ENCODE results near the gene IFI27L1.
A peak's percentile ranks its signal among the peaks of the same experiment; 100 is the strongest.

Gene IFI27L1

GRCh38 chr14:94081386-94081820 is 293 bp downstream of the IFI27L1 start:
- DNase-seq = no peak

DNA sequence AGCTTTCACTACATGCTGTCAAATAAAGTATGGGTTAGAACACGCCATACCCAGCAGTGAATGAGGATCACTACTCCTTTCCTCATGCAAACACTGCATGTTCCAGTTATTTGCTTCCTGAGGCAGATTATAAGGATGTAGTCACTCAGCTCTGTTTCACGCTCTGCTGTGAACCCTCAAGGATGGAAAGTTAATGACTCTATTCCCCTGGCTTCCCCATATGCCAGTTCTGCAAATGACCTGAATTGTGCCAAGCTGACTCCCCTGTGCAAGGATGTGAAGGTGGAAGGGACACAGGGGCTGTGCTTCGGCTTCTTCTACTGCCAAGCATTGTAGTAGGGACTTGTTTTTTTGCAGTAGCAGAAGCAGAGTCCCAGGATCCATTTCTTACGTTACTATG is 6.8 kb downstream of the IFI27L1 start:
- no peak for DNase-seq

GRCh38 chr14:94088516-94088915 is 7.4 kb downstream of the IFI27L1 start:
- peak; percentile 14 for DNase-seq

DNA sequence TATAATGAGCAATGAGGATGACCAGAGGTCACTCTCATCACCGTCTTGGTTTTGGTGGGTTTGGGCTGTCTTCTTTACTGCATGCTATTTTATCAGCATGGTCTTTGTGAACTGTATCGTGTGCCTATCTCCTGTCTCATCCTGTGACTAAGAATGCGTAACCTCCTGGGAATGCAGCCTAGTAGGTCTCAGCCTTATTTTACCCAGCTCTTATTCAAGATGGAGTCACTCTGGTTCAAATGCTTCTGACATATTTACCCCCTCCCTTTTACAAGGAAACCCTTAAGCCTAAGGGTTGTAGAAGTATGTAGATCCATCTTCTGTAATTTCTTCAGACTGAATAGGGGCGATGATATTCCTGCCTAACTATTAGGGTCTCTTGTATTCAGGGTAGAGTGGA is 8.4 kb downstream of the IFI27L1 start:
- DNase-seq = no peak

GRCh38 chr14:94093418-94093817 is 12.3 kb downstream of the IFI27L1 start:
- no peak for DNase-seq

DNA sequence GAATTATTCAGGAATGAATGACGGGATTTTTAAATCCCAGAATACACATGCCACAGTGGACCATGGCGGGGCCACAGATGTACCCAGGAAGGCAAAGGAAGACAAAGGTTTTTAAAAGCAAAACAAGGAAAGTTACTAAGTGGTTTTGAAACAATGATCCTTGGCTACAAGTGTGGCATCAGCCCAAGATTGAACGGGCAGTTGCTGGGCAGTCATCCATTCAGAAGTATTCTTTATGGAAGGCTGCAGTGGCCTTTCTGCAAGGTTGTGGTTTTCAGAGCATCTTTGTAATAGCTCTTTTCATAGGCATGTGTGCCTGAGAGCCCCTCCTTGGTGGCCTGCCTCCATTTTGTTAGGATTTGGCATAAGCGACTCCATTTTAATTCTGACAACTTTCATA is 16.0 kb downstream of the IFI27L1 start:
- peak; percentile 58 for DNase-seq

DNA sequence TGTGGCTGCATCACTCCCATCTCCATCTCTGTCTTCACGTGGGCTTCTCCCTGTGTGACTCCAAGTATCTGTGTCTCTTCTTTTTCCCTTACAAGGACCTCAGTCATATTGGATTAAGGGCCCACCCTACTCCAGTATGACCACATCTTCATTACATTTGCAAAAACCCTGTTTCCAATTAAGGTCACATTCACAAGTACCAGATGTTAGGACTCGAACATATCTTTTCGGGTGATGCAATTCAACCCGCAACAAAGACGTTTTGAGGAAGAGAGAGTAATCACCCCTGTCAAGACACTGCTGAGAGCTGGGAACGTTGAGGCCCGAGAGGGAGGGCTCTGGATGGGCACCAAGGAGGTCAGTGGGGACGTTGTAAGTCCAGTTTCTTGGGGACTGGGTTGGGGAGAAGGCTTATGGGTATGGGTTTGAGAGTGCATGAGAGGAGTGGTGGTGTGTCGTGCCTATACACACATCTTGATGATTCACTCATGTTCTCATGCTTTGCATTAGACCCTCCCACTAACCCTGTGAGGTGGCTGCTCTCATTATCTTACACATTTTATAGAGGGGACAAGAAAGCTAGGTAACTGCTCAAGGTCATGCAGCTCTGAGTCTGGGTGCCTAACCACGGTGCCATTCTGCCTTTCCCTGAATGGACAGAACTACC is 17.3 kb downstream of the IFI27L1 start:
- DNase-seq = no peak

DNA sequence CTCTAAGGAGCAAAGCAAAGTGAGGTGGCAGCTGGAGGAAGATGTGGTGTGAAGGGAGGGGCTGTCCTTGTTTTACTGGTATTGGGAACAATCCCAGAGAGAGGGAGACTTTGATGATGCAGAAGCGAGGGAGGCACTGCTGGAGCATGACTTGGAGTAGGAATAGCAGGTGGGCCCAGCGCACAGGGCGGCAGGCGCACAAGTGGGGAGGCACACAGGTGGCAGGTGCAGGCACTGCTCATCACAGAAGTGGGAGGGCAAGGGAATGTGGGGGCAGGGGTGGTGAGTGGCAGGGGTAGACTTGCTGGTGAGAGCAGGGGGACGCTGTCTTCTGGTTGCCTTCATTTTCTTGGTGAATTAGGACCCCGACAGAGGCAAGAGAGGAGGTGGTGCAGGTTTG is 17.9 kb downstream of the IFI27L1 start:
- DNase-seq = no peak

- DNase-seq = peak; percentile 29
These were observed 19.7 kb downstream of the IFI27L1 start for GRCh38 chr14:94100847-94101246.

- DNase-seq = no peak
These were observed 20.6 kb downstream of the IFI27L1 start for GRCh38 chr14:94101748-94102147.

DNA sequence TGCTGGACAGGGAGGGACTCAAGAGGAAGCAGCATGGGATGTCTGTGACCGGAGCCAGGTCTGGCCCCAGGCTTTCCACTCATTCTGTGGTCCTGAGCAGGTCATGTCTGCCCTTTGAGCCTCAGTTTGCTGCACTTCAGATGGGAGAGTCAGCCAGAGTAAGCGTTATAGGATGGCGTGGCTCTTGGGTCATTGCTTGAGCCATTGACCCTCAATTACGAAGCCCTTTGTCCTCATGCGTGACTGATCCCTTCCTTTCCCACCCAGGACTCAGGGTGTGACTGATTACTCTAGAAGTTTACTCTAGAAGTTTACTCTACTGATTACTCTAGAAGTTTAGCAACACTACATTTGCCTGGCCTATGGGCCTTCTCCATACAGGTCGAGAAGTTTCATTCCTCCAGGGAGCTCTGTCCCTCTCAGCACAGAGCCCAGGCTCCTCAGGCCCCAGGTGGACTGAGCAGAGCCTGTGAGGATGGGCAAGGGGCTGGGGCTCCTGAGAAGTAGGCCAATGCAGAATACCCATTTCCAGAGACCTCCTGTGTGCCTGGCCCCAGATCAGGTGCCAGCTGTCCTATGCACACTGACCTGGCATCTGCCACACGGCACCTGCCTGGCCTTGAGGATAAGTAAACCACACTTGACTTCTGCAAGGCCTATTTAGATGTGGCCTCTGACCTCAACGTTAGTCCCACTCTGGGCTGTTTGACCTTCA is 21.8 kb downstream of the IFI27L1 start:
- DNase-seq = no peak

DNA sequence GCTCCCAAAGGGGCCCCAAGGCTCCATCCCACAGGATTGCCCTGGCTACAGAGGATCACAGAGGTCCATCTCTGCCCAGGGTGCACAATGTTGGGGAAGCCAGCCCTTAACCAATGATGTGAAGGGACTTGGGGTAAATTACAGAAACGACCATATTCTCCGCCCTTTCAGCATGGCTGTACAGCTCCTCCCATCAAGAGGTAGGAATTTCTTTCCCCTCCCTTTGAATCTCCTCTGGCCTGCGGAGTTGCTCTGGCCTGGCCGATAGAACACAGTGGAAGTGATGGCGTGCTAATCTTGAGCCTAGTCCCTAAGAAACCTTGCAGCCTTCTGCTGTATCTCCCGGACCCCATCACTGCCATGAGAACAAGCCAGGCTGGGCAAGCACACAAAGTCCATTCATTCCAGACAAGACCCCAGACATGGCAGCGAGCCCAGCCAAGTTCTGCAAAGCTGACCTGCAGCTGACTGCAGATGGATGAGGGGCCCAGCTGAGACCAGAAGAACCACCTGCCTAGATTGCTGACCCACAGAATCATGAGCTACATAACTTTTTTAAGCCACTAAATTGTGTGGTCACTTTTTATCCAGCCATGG is 22.5 kb downstream of the IFI27L1 start:
- no peak for DNase-seq

DNA sequence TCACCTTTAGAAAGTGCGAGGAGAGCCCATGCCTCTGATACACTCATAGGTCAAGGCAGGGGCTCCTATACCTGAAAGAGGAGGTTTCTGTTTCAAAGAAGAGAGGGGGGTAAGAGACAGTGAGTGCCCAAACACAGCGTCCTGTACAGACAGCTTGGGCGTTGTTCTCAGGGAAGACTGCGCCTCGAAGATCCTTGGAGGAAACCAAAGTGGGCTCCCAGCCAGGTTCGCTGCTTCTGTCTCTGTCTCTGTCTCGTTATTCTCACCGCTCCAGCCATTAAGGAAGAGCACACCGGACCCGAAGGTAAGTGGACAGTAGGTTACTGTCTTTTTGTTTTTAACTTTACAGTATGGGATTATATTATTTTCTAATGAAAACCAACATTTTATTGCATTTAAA is 23.6 kb downstream of the IFI27L1 start:
- no peak for DNase-seq

- DNase-seq = no peak
These were observed 28.8 kb downstream of the IFI27L1 start for GRCh38 chr14:94109915-94110250.

GRCh38 chr14:94110552-94111181 is 29.6 kb downstream of the IFI27L1 start, which contains the start of gene IFI27:
Gene IFI27 (plus strand): TSS chr14:94110736.
- no peak for DNase-seq

DNA sequence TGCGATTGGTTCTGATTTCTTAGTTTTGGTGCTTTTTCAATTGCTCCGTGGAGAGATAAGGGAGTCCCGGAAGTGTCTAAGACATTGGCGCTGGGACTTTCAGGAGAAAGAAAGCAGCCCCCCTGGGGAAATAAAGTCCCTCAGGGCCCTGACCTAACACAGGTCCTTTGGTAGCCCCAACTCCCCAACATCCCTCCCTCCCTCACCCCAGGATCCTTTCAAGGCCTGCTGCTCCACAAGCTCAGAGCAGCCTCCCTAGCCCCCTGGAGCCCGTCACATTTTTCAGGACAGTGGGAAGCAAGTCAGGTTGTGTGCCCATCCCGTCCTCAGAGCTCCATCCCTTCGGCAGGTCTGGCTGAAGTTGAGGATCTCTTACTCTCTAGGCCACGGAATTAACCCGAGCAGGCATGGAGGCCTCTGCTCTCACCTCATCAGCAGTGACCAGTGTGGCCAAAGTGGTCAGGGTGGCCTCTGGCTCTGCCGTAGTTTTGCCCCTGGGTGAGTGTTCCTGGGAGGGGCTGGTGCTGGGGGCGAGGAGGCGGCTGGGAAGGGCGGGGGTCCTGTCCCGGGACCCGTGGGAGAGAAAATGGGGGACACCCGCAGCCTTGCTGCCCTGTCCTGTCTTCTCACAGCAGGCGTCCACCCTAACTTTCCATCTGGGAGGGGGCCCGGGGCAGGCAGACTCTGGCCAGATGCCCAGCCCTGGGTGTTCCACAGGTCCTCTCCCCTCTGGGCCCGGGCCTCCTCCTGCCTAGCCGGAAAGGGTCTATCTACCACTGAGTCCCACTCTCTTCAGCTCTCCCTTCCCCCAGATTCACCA is 30.4 kb downstream of the IFI27L1 start:
- no peak for DNase-seq

DNA sequence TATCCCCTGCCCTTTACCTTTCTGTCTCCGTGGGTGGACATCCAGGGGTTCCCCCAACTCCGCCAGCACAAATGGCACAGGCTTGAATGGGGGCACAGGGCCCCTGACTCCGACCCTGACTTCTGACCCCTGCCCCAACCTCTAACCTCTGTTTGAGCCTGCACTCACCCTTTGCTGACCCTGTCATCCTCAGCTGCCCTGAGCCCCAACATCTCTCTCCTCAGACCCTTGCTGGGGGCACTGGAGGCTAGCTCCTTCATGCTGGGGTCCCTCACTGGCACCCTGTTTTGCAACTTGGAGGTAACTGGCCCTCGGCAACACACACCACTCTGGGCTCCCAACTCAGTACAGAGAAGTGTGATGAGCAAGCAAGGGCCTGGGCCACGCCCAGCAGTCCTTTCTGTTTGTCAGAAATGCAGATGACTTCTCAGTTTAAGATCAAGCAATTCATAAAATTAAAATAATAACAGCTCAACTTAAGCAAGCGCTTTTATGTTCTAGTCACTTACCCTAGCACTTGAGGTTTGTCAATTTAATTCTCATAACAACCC is 31.5 kb downstream of the IFI27L1 start:
- no peak for DNase-seq

- DNase-seq = no peak
These were observed 32.0 kb downstream of the IFI27L1 start for GRCh38 chr14:94113073-94113472.

DNA sequence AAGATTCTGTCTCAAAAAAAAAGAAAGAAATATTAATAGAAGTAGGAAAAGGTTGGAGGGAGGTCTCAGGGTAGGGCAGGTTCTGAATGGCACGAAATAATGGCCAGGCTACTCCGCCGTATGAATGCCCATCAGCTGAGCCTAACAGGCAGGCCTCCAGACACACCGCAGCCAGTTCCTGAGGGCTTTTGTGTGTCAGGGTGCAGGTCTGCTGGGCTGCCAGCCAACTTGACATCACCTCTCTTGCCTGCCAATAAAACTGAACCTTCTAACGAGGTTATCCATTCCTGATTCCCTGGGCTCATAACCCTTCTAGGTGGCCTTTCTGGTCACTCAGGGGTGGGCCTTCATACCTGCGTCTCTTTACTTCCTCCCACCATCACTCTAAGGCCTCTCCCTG is 32.4 kb downstream of the IFI27L1 start:
- DNase-seq = no peak

GRCh38 chr14:94113908-94114588 is 32.9 kb downstream of the IFI27L1 start:
- peak; percentile 15 for DNase-seq

GRCh38 chr14:94114589-94115057 is 33.5 kb downstream of the IFI27L1 start:
- DNase-seq = no peak

DNA sequence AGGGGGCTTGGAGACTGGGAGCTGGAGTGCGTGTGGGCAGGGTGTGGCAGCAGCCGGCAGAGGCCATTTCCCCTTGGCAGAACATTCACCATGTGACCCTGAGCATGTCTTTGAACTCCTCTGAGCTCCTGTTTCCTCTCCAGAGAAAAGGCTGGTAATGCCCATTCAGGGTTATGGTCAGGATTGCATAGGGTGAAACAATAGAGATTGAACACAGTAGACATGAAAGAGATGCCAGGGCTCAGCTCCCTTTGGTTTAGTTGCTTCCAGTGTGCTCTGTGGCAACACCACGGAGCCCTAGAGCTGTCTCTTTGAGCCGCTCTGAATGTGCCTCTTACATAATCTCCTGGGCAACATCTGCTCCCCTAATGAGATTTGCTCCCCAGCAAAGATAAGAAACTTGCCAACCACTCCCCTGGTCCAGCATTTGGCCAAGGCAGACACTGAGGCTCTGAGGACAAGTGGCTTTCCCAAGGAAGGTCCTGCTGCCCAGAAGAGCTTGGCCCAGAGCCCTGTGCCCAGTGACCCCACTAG is 34.0 kb downstream of the IFI27L1 start:
- no peak for DNase-seq

All from kidney glomerular epithelial cell (primary cell).